Subcutaneous abdominal adipose tissue (tissue), 5 donors: ENCODE results near the gene MSI2.

Experiments used
- H3K27ac ChIP-seq: one replicate; pipeline ENCODE4 v1.7.0; 2013; ENCODE audit warnings: low read depth, mild to moderate bottlenecking, inconsistent platforms, low read length, moderate library complexity
- H3K27me3 ChIP-seq, 5 donors: one replicate each; pipeline ENCODE4 v1.7.0; 2013; ENCODE audit warnings: low read length in 5 of 5, inconsistent platforms in 1 of 5; ENCODE audit not compliant: control insufficient read depth in 5 of 5, insufficient read depth in 4 of 5
- H3K36me3 ChIP-seq, 5 donors: one replicate each; pipeline ENCODE4 v1.7.0; 2013; ENCODE audit warnings: low read length in 5 of 5; ENCODE audit not compliant: control insufficient read depth in 5 of 5, insufficient read depth in 5 of 5
- H3K4me1 ChIP-seq, 5 donors: one replicate each; pipeline ENCODE4 v1.7.0; 2013; ENCODE audit warnings: low read length in 5 of 5, mild to moderate bottlenecking in 3 of 5, moderate library complexity in 1 of 5; ENCODE audit not compliant: control insufficient read depth in 5 of 5, insufficient read depth in 5 of 5
- H3K4me3 ChIP-seq, 5 donors: one replicate each; pipeline ENCODE4 v1.7.0; 2013; ENCODE audit warnings: low read length in 5 of 5, low read depth in 1 of 5
- H3K9ac ChIP-seq, 5 donors: one replicate each; pipeline ENCODE4 v1.7.0; 2013; ENCODE audit warnings: low read length in 5 of 5, mild to moderate bottlenecking in 4 of 5, moderate library complexity in 3 of 5
- H3K9me3 ChIP-seq, 5 donors: one replicate each; pipeline ENCODE4 v1.7.0; 2013; ENCODE audit warnings: low read length in 5 of 5; ENCODE audit not compliant: control insufficient read depth in 5 of 5
- donor health status: healthy.
- donor health status: healthy.
- donor health status: healthy.
- donor health status: healthy.
- donor health status: healthy.

Gene MSI2

GRCh38 chr17:57606111-57606875, 350.0 kb downstream of the MSI2 start:
- no peak overlapping the region for H3K27ac ChIP-seq
- peaks cover 3 to 19% (median 11%) of the 10 kb centered on the region in 5 donors for H3K4me1 ChIP-seq
- peaks cover 0 to 3% (median 0%) of the 10 kb centered on the region in 5 donors for H3K36me3 ChIP-seq
- no peaks in the 10 kb centered on the region for H3K27me3 ChIP-seq
- H3K4me3 ChIP-seq, result no peak overlapping the region
- H3K9me3 ChIP-seq, result no peaks in the 10 kb centered on the region
- H3K9ac ChIP-seq, result no peak overlapping the region

GRCh38 chr17:57607553-57608120, 351.3 kb downstream of the MSI2 start:
- Histone ChIP-seq H3K27ac (no peak overlapping the region), H3K4me1 (peaks cover 3 to 19% (median 11%) of the 10 kb centered on the region in 5 donors)

GRCh38 chr17:57608369-57609124, 352.2 kb downstream of the MSI2 start:
- Histone ChIP-seq H3K4me1 (peaks cover 3 to 18% (median 11%) of the 10 kb centered on the region in 5 donors), H3K4me3 (no peak overlapping the region), H3K27ac (no peak overlapping the region)

More at GRCh38 chr17:57607553-57608120, 351.3 kb downstream of the MSI2 start:
- Histone ChIP-seq H3K4me3 (no peak overlapping the region), H3K27me3 (no peaks in the 10 kb centered on the region), H3K36me3 (no peaks in the 10 kb centered on the region), H3K9ac (no peak overlapping the region), H3K9me3 (no peaks in the 10 kb centered on the region)

GRCh38 chr17:57609125-57609877, 353.0 kb downstream of the MSI2 start:
- Histone ChIP-seq H3K4me1 (peaks cover 3 to 16% (median 11%) of the 10 kb centered on the region in 5 donors), H3K9ac (no peak overlapping the region), H3K27ac (no peak overlapping the region), H3K4me3 (no peak overlapping the region), H3K36me3 (no peaks in the 10 kb centered on the region), H3K27me3 (no peaks in the 10 kb centered on the region), H3K9me3 (no peaks in the 10 kb centered on the region)

More at GRCh38 chr17:57608369-57609124, 352.2 kb downstream of the MSI2 start:
- no peak overlapping the region for H3K9ac ChIP-seq
- no peaks in the 10 kb centered on the region for H3K9me3 ChIP-seq
- no peaks in the 10 kb centered on the region for H3K27me3 ChIP-seq
- H3K36me3 ChIP-seq, result no peaks in the 10 kb centered on the region

- Histone ChIP-seq H3K27ac (no peak overlapping the region), H3K4me3 (no peak overlapping the region), H3K27me3 (no peaks in the 10 kb centered on the region), H3K36me3 (no peaks in the 10 kb centered on the region), H3K4me1 (peaks cover 3 to 11% (median 11%) of the 10 kb centered on the region in 5 donors), H3K9ac (no peak overlapping the region), H3K9me3 (no peaks in the 10 kb centered on the region)
Measured at GRCh38 chr17:57609878-57610270, 353.6 kb downstream of the MSI2 start.

- H3K9me3 ChIP-seq, result no peaks in the 10 kb centered on the region
- H3K36me3 ChIP-seq, result peaks cover 0 to 5% (median 4%) of the 10 kb centered on the region in 5 donors
- H3K27ac ChIP-seq, result no peak overlapping the region
- H3K27me3 ChIP-seq, result no peaks in the 10 kb centered on the region
- no peaks in the 10 kb centered on the region for H3K4me1 ChIP-seq
- H3K9ac ChIP-seq, result no peak overlapping the region
- H3K4me3 ChIP-seq, result no peak overlapping the region
Measured at GRCh38 chr17:57612202-57613071, 356.1 kb downstream of the MSI2 start.

GRCh38 chr17:57614742-57615141, 358.4 kb downstream of the MSI2 start:
- Histone ChIP-seq H3K27me3 (no peaks in the 10 kb centered on the region), H3K4me3 (no peak overlapping the region), H3K9me3 (no peaks in the 10 kb centered on the region), H3K4me1 (no peaks in the 10 kb centered on the region), H3K27ac (no peak overlapping the region), H3K36me3 (peaks cover 0 to 5% (median 4%) of the 10 kb centered on the region in 5 donors), H3K9ac (no peak overlapping the region)

- Histone ChIP-seq H3K27me3 (no peaks in the 10 kb centered on the region), H3K27ac (no peak overlapping the region), H3K4me3 (no peak overlapping the region), H3K9me3 (no peaks in the 10 kb centered on the region), H3K9ac (no peak overlapping the region), H3K4me1 (no peaks in the 10 kb centered on the region), H3K36me3 (peaks cover 0 to 5% (median 4%) of the 10 kb centered on the region in 5 donors)
Measured at GRCh38 chr17:57615836-57616757, 359.8 kb downstream of the MSI2 start.
